NT2/D1 (cell line): ENCODE results near the gene AIFM3.

Source experiments
- SUZ12 ChIP-seq: IDR thresholded peaks from 2 replicates; pipeline ENCODE4 v1.6.1; 2011; ENCODE audit not compliant: insufficient read length, insufficient read depth; ENCODE audit errors: extremely low read depth
- YY1 ChIP-seq: IDR thresholded peaks from 2 replicates; pipeline ENCODE4 v1.6.1; 2011; ENCODE audit not compliant: insufficient read length, insufficient read depth
- ZNF274 ChIP-seq: IDR thresholded peaks from 2 replicates; pipeline ENCODE4 v1.6.1; 2011; ENCODE audit warnings: mild to moderate bottlenecking, low read depth, low read length

GRCh38 chr22:20991252-20992055 is 24.4 kb downstream of the AIFM3 start:
- TF ChIP-seq ZNF274 (no peak), YY1 (no peak), SUZ12 (no peak)
